Omental fat pad (tissue), 4 donors: ENCODE results near the gene VSIG10L. TPM values are rescaled to one million over a fixed set of nuclear protein-coding genes. Genes with fewer than 3 reads are reported as not detected.

Experiments
- ATAC-seq: fragments of 150-250 bp; one replicate; pipeline ENCODE4 v1.9.1; 2016; ENCODE audit warnings: mild to moderate bottlenecking, moderate library complexity; ENCODE audit not compliant: low FRiP score
- DNase-seq: peaks from one replicate; pipeline ENCODE4 v3.0.0-alpha.2; 2019; ENCODE audit warnings: low spot score
- total RNA-seq, 4 donors: library from RNA; depleted of rRNA; stranded (reverse); fragments of >200 nt; gene quantifications; one replicate each; pipeline ENCODE4 v1.1.0, GENCODE V29; 2016
- TF ChIP-seq, protein P1 (sequence below), 3 donors: fragments of 450-650 bp; IDR thresholded peaks; one replicate each; pipeline ENCODE4 v1.5.1; 2016 to 2017; ENCODE audit warnings: antibody characterized with exemption in 3 of 3, mild to moderate bottlenecking in 3 of 3, moderate library complexity in 2 of 3

Gene VSIG10L
- total RNA-seq, 4 donors from 2014 or later = 0.47 to 1.0 (median 0.98) TPM

DNA sequence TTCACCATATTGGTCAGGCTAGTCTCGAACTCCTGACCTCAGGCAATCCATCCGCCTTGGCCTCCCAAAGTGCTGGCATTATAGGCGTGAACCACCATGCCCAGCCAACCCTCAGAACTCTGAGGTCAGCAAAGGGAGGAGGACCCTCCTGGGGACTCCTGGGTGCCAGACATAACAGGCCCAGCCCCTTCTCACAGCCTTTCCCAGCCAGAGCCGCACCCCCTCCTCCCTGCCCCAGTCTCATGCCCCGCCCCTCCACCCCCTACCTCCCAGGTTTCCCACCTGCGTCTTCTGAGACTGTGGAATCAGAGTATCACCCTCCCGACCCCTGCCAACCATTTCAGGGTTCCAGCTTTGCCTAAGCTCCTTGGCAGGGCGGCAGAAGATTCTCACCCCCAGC lies 25.3 kb downstream of the VSIG10L start:
- DNase-seq = no peak
- TF ChIP-seq, protein P1, sequence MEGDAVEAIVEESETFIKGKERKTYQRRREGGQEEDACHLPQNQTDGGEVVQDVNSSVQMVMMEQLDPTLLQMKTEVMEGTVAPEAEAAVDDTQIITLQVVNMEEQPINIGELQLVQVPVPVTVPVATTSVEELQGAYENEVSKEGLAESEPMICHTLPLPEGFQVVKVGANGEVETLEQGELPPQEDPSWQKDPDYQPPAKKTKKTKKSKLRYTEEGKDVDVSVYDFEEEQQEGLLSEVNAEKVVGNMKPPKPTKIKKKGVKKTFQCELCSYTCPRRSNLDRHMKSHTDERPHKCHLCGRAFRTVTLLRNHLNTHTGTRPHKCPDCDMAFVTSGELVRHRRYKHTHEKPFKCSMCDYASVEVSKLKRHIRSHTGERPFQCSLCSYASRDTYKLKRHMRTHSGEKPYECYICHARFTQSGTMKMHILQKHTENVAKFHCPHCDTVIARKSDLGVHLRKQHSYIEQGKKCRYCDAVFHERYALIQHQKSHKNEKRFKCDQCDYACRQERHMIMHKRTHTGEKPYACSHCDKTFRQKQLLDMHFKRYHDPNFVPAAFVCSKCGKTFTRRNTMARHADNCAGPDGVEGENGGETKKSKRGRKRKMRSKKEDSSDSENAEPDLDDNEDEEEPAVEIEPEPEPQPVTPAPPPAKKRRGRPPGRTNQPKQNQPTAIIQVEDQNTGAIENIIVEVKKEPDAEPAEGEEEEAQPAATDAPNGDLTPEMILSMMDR (IDR thresholded peaks at IDR 0.05) = no peak
- ATAC-seq = no peak

DNA sequence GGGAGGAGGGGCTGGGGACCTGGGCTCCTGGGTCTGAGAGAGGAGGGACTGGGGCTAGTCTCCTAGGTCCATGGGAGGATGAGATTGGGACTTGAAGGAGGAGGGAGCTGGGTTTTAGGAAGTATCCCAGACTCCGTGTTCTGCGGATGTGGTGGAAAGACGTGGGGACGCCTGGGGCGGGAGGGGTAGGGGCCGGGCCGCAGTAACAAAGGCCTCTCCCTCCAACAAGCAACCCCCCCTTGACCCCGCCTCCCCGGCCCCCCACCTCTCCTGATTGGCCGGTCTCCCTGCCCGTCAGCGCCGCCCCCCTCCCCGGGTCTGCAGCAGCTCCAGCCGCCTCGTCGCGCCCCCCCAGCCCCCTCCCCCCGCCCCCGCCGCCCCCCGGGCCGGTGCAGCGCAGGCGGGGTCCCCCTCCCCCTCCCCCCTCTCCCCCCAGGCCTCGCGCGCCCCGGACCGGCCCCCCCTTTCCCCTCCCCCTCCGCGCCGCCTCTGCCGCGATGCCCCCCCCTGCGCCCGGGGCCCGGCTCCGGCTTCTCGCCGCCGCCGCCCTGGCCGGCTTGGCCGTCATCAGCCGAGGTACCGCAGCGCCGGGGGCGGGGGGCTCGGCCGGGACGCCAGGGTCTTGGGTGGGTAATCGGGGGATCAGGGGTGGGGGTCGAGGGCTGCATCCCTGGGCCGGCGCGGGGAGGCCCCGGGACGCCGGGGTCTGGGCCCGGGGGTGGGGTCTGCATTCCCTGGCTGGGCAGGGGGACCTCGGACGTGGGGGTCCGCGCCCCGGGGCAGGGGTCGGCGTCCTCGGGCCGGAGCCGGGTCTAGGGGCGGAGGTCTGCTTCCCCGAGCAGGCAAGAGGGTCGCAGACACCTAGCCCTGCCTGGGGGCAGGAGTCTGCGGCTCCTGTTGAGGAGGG lies 30.3 kb downstream of the VSIG10L start, which contains the start of gene IGLON5:
Gene IGLON5 (plus strand): TSS at position 294 of the 907 bp plus-strand sequence. CDS start 204 bp downstream, at position 498.
- TF ChIP-seq, protein P1 (IDR thresholded peaks at IDR 0.05) = no peak
- DNase-seq (no peak), ATAC-seq (no peak)

DNA sequence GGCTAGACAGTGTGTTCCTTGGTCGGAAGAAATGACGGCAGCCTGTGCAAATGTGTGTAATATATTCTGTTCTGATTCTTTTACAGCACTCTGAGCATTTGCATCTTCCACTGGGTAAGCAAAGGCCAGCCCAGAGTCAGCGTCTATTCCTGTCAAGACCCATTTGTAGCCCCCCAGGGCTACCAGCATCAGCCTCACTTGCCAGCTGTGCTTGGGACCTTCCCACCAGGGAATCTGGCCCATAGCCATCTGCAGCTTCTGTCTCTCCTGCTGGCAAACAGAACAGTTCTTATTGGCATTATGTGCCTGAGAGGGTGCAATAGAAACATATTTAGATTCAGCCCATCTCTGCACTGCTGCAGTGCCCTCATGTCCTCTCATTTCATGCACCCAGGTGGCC lies 36.5 kb downstream of the VSIG10L start:
- DNase-seq = no peak
- TF ChIP-seq, protein P1 (IDR thresholded peaks at IDR 0.05) = no peak
- ATAC-seq = no peak

DNA sequence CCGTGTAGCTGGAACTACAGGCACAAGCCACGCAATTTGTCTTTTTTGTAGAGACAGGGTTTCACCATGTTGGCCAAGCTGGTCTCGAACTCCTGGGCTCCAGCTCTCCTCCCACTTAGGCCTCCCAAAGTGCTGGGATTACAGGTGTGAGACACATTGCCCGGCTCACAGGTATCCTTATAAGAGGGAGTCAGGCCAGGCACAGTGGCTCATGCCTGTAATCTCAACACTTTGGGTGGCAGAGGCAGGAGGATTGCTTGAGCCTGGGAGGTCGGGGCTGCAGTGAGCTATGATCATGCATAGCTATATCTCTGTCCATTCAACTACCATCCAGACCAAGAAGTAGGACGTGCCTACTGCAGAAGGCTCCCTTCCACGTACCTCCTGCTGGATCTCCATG lies 40.7 kb downstream of the VSIG10L start:
- TF ChIP-seq, protein P1 (IDR thresholded peaks at IDR 0.05) = no peak
- DNase-seq = no peak
- no peak for ATAC-seq

DNA sequence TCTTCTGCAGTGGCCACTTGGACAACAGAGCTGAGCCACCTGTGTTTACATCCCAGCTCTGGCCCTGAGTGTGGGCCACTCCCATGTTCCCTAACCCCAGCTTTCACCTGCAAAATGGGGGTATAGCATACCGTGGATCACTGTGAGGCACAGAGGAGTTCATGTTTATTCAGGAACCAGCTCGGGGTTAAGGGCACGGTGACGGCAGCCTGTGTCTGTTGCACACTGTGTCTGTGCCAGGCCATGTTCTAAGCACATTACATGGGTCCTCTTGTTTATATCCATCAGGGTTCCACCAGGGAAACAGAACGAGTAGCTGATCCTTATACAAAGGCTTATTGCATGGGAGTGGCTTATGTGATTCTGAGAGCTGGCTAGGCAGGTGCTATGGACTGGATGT lies 44.5 kb downstream of the VSIG10L start:
- DNase-seq (no peak), ATAC-seq (no peak)
- TF ChIP-seq, protein P1 (IDR thresholded peaks at IDR 0.05) = no peak

DNA sequence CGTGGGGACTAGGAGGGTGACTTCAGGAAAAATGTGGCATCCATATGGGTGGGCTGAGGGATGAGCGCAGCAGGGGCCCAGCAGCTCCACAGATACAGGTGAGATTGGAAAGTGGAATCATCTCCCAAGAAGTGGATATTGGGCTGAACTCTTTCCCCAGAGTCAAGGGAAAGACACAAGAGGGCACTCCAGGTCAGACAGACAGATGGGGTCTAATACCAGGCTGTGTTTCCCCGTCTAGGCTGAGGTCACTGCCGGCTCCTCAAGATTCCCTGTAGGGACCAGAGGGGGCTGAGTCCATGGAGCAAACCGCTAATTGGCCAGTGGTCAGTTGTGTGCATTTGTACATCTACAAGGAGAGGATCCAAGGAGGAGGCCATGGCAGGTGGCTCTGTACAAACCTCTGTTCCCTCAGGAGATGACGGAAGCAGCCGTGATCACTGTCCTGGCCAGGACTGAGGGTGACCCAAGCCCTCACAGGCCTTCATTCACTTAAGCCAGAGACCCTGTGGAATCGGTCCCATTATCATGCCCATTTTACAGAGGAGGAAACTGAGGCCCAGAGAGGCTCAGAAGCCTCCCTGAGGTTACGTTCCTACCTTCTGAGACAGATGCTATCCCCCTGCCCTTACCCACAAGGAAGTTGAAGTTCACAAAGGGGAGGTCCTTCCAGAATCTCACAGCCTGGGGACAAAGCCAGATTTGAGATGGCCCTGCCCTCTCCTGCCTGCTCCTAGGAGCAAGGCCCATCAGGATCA lies 45.4 kb downstream of the VSIG10L start:
- no peak for DNase-seq
- ATAC-seq = no peak
- TF ChIP-seq, protein P1 (IDR thresholded peaks at IDR 0.05) = no peak
